HG03460 (cell line): ENCODE results near the gene PTRH1.

Experiments
- ATAC-seq: cut with Tn5 transposase; IDR thresholded peaks from one replicate; pipeline ENCODE4 v1.9.1; 2021; ENCODE audit not compliant: unreplicated experiment

Gene PTRH1

DNA sequence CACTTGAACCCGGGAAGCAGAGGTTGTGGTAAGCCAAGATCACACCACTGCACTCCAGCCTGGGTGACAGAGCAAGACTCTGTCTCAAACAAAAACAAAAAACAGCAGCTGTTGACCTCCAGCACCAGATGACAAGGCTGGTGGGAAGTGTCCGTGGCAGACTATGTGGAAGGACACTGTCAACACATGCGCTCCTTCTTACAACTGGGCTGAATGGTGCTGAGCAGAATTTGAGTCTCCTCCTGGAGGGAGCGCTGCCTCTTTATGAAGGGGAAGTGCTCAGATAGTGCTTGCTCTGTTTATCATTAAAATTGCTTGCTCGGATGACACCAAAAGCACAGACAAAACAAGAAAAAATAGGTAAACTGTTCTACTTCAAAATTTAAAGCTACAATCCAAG, 17.9 kb downstream of the PTRH1 start:
- ATAC-seq: no peak

DNA sequence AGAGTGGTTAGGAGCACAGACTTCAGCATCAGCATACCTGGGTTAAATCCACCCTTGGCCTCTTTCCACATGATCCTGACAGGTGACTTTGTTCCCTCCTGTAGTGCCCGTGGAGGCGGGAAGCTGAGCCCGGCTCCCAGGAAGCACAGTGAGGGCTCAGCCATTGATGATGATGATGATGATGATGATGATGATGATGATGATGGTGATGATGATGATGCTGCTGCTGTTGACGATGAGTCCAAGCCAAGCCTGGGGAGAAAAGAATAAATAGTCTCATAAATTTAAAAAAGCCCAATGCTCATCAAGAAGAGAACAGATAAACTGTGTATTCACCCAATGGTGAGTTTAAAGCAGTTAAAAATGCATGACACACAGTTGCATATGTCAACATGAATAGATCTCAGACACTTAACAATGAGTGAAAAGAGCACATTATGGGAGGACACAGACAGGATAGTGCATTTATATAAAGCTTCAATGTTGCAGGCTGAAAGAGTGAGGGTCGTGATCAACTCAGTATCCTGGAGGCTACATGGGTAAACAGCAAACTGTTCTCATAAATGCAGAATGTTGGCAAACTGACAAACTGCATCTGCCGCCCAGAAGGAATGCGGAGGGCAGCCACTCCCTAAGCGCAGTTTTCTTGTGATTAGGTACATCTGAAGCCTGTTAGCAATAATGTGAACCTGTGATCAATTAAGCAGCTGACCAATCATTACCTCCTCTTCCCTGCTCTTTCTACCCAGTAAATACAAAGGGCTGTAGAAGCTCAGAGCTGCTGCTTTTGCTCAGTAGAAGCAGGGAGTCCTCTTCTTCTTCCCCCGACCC, 20.4 kb downstream of the PTRH1 start:
- ATAC-seq: no peak

- ATAC-seq: no peak
These were observed 21.8 kb downstream of the PTRH1 start for GRCh38 chr9:127693697-127694096.

- no peak for ATAC-seq
These were observed 22.3 kb downstream of the PTRH1 start for GRCh38 chr9:127693143-127693542.

- no peak for ATAC-seq
These were observed 23.4 kb downstream of the PTRH1 start for GRCh38 chr9:127692071-127692470.

- no peak for ATAC-seq
These were observed 24.7 kb downstream of the PTRH1 start for GRCh38 chr9:127690735-127691134.

- no peak for ATAC-seq
These were observed 26.0 kb downstream of the PTRH1 start for GRCh38 chr9:127689329-127690000.

GRCh38 chr9:127686461-127687393, 28.7 kb downstream of the PTRH1 start:
- no peak for ATAC-seq

DNA sequence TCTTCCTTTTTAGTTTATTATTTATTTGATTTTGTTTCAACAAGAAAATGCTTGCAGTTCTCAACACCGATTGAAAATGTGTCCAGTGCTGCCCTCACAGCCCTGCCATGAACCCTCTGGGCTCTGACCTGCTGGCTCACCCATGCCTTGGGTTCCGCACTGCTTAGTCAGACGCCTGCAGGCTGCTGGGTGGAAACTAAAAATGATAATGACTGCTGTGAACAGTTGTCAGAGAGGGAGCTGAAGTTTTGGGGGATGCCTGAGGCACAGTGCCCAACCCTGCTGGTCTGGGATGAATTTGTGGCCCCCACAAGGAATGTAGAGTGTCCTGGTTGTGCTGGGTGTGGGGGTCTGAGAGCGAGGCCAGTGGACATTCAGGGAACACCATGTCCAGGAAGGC, 30.9 kb downstream of the PTRH1 start:
- ATAC-seq: no peak

- ATAC-seq: no peak
These were observed 31.7 kb downstream of the PTRH1 start for GRCh38 chr9:127683723-127684122.

GRCh38 chr9:127682351-127683136, 32.9 kb downstream of the PTRH1 start:
- no peak for ATAC-seq

DNA sequence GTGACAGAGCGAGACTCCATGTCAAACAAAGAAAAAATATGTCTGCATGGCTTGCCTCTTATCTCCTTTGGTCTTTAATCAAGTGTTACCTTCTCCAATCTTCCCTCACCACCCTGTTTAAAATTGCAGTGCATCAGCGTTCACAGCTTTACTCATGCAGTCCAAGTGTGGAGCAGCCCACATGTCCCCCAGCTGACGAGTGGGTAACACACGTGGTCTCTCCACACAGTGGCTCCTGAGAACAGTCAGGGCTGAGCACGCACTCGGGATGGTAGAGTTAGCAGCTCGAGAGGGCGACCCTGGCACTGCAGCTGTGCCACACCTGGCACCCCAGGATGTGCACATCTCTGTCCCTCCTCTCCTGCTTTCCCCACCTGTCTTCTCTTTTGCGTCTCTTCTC, 34.6 kb downstream of the PTRH1 start:
- ATAC-seq: no peak

DNA sequence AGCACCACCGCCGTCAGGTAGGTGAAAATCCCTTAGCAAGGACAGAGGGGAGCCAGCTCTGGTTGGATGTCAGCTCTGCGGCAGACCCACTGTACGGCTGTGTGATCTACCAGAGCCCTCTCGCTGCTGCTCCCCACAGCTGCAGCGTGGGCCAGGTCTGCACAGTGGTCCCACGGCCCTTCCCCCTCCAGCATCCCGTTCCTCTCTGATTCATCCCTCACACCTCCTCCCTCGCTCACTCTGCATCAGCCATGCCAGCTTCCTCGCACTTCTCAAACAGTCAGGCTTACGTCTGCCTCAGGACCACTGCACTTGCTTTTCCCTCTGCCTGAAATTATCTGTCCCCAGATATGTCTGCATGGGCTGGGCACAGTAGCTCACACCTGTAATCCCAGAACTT, 35.2 kb downstream of the PTRH1 start:
- ATAC-seq: no peak

DNA sequence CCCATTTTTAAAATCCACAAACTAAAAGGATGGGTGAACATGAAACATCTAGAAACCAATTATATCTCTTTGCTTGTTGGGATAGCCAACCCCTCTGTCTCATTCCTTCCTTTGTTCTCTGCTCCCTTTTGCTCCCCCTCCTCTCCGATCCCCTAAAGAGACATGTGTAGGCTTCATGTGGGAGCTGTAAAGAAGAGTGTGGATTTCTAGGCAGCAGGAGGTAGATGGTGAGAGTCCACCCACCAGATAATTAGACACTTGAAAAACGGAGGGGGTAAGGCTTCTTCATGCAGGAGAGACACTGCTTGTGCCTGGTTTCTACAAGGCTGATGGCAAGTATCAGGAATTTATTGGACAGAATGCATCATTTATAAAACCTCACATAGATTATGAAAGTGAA, 36.0 kb downstream of the PTRH1 start:
- no peak for ATAC-seq

- ATAC-seq: no peak
These were observed 38.8 kb downstream of the PTRH1 start for GRCh38 chr9:127676638-127677037.

DNA sequence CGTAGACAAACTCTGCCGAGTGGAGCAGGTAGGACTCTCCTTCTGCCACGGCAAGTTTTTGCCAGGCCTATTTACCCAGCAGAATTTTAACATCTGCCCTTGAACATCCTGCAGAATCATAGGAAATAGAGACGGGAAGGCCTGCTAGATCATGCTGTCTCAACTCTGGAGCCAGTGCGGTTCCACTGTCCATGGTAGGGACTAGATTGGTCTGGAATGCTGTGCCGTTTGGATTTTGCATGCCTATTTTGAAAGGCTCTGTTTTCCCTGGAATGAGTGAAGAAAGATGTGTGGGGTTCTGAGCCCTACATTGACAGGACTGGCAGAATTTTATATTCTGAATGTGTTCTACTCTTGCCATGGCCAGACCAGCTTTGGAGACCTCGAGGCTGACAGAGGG, 42.2 kb downstream of the PTRH1 start:
- no peak for ATAC-seq

- no peak for ATAC-seq
These were observed 47.6 kb downstream of the PTRH1 start for GRCh38 chr9:127667906-127668305.

DNA sequence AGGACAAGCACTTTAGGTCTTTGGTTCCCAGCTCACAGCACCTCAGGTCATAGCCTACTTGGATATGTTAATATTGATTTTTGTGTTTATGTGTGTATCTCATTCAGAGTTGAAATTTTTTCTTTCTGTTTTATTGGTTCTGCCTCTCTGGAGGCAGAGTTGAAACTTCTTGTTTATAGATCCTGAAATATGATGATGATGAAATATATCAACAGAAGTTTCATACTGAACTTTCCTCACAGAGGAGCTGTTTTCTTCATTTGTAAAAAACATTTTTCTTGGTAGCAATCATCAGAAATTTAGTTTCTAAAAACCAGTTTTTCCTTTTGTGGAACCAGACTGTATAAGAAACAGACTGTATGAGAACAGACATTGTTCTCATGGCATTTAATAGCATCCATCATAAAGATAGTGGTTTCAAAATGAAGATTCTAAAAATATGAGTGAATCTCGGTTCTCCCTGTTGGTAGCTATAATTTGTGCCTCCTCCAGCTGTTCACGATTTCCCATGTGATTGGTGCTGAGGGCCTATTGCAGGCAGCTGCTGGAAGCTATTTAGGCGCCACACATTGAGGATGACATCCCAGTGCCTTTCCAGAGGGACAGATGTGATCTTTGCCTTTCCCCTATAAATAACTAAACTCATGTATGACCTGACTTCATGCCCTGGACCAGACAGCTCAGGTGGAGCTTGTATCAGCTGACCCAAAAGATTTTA, 48.2 kb downstream of the PTRH1 start:
- no peak for ATAC-seq

- ATAC-seq: no peak
These were observed 50.6 kb downstream of the PTRH1 start for GRCh38 chr9:127664678-127665507.
